K562 (cell line): ENCODE data around the gene CLHC1. TPM values are rescaled to one million over a fixed set of nuclear protein-coding genes. Genes with fewer than 3 reads are reported as not detected.
A peak's percentile ranks its signal among the peaks of the same experiment; 100 is the strongest.
"Not testable (repeated sequence)": the region's sequence is repeated elsewhere in the genome, so short reads cannot be mapped to it uniquely, and the experiment has no call there.

Experiments
- ATAC-seq: fragments of 200-7000 bp; cut with Tn5 transposase; 3 replicates; pipeline ENCODE4 v1.9.1; 2020; ENCODE audit warnings: moderate library complexity
- BruUV-seq: library from RNA; stranded (reverse); fragments of 400-500 nt; replicated peaks from 2 replicates; lab custom pipeline; 2021; lab: Mats Ljungman, UMichigan
- CTCF ChIA-PET: fragments of 300-600 bp; formaldehyde crosslinking; extraction: SDS; loops from one replicate; lab custom pipeline; 2021; ENCODE audit warnings: low intra/inter-chr PET ratio; lab: Yijun Ruan, JAX
- POLR2A ChIA-PET: fragments of 300-600, 350-650 bp; sonication (Branson Sonifier 250); formaldehyde crosslinking; extraction: SDS; loops from one replicate; lab custom pipeline; 2021; ENCODE audit warnings: antibody characterized with exemption, inconsistent platforms; lab: Yijun Ruan, JAX
- DNase-seq, 4 experiments: peaks; one replicate each; pipeline versions ENCODE4 v3.0.0 to v3.0.0-alpha.2; 2011 to 2018; ENCODE audit warnings: low spot score in 3 of 4, mixed read lengths in 3 of 4; ENCODE audit errors: extremely low read depth in 1 of 4
- FAIRE-seq: peaks from 2 replicates; lab custom pipeline; 2011; peaks lifted over from hg19 to GRCh38; lab: Jason Lieb, UNC
- H2AFZ ChIP-seq: 2 replicates; pipeline ENCODE4 v1.6.0; 2011; ENCODE audit warnings: low read depth, low read length, control low read depth, inconsistent platforms
- H3K27ac ChIP-seq: fragments of 200-600 bp; 3 replicates; pipeline ENCODE4 v1.8.0; 2011; ENCODE audit warnings: low read depth, mild to moderate bottlenecking, control low read depth, inconsistent platforms, low read length, moderate library complexity, mixed read lengths; ENCODE audit errors: extremely low read depth
- H3K27me3 ChIP-seq, 2 experiments: fragments of 300-600 bp in 1 of 2; 2 replicates in 1 of 2; 3 replicates in 1 of 2; pipeline versions ENCODE4 v1.6.0 to v1.8.0; 2011; ENCODE audit warnings: inconsistent platforms in 2 of 2, low read length in 2 of 2, mild to moderate bottlenecking in 1 of 2, mixed read lengths in 1 of 2, moderate library complexity in 1 of 2; ENCODE audit not compliant: control insufficient read depth in 2 of 2, insufficient read depth in 2 of 2
- H3K36me3 ChIP-seq: fragments of 300-600 bp; 3 replicates; pipeline ENCODE4 v1.8.0; 2011; ENCODE audit warnings: mild to moderate bottlenecking, low read length, inconsistent platforms; ENCODE audit not compliant: control insufficient read depth, insufficient read depth
- H3K4me1 ChIP-seq, 2 experiments: fragments of 200-600 bp in 1 of 2; replicated peaks in 1 of 2; 2 replicates in 1 of 2; 3 replicates in 1 of 2; pipeline versions ENCODE4 v1.5.1 to v1.8.0; 2011; ENCODE audit warnings: inconsistent platforms in 2 of 2, low read length in 2 of 2, mild to moderate bottlenecking in 1 of 2, mixed read lengths in 1 of 2, moderate library complexity in 1 of 2; ENCODE audit not compliant: control insufficient read depth in 2 of 2, insufficient read depth in 2 of 2
- H3K4me2 ChIP-seq: 2 replicates; pipeline ENCODE4 v1.6.1; 2011; ENCODE audit warnings: low read length, control low read depth, inconsistent platforms, mixed read lengths; ENCODE audit not compliant: insufficient read depth
- H3K4me3 ChIP-seq: fragments of 200-600 bp; sonication (generic), shearing (Covaris generic); 2 replicates; pipeline ENCODE4 v1.5.1; 2016; ENCODE audit warnings: control low read depth, inconsistent platforms
- H3K79me2 ChIP-seq: fragments of 200-600 bp; 3 replicates; pipeline ENCODE4 v1.8.0; 2011; ENCODE audit warnings: low read length, inconsistent platforms; ENCODE audit not compliant: control insufficient read depth, insufficient read depth
- H3K9ac ChIP-seq, 2 experiments: 2 replicates each; pipeline versions ENCODE4 v1.6.0 to v1.6.1; 2011; ENCODE audit warnings: low read depth in 2 of 2, low read length in 2 of 2, control low read depth in 1 of 2, inconsistent platforms in 1 of 2, mild to moderate bottlenecking in 1 of 2, mixed read lengths in 1 of 2; ENCODE audit not compliant: insufficient read depth in 1 of 2
- H3K9me1 ChIP-seq: one replicate; pipeline ENCODE4 v1.6.0; 2011; ENCODE audit warnings: inconsistent platforms, mild to moderate bottlenecking, low read length, moderate library complexity; ENCODE audit not compliant: control insufficient read depth, insufficient read depth
- H3K9me3 ChIP-seq: replicated peaks from 2 replicates; pipeline ENCODE4 v1.5.1; 2011; ENCODE audit warnings: low read depth, low read length, inconsistent platforms; ENCODE audit not compliant: control insufficient read depth, insufficient read depth
- H4K20me1 ChIP-seq: replicated peaks from 2 replicates; pipeline ENCODE4 v1.6.1; 2011; ENCODE audit warnings: low read length, inconsistent platforms, mixed read lengths; ENCODE audit not compliant: control insufficient read depth, insufficient read depth
- BHLHE40 ChIP-seq: IDR thresholded peaks from 2 replicates; pipeline ENCODE4 v1.6.1; 2011; ENCODE audit warnings: low read length, improper control_type of control experiment
- CEBPB ChIP-seq: fragments of 450-650 bp; IDR thresholded peaks from 2 replicates; pipeline ENCODE4 v1.6.1; 2016; ENCODE audit warnings: missing genetic modification characterization, missing compliant biosample characterization
- CEBPG ChIP-seq, 3 experiments: fragments of 200-800 bp in 1 of 3; sonication (Bioruptor generic) in 1 of 3; sonication (generic) in 1 of 3; formaldehyde crosslinking in 1 of 3; IDR thresholded peaks in 2 of 3; conservative IDR thresholded peaks in 1 of 3; 2 replicates each; pipeline versions ENCODE4 v1.6.1 to v1.8.0; 2016 to 2022; ENCODE audit warnings: missing compliant biosample characterization in 2 of 3, missing genetic modification characterization in 2 of 3, mild to moderate bottlenecking in 1 of 3, missing genetic modification reagents in 1 of 3
- CXXC5 ChIP-seq: fragments of 250-450 bp; sonication (Bioruptor Pico); IDR thresholded peaks from 2 replicates; pipeline ENCODE4 v1.8.0; 2022; ENCODE audit warnings: inconsistent platforms, mild to moderate bottlenecking, moderate library complexity
- IRF9 ChIP-seq: fragments of 450-650 bp; IDR thresholded peaks from 2 replicates; pipeline ENCODE4 v1.6.1; 2016; ENCODE audit warnings: missing biosample characterization, missing genetic modification characterization
- NFIC ChIP-seq: fragments of 450-650 bp; IDR thresholded peaks from 2 replicates; pipeline ENCODE4 v1.6.1; 2017; ENCODE audit warnings: mild to moderate bottlenecking, inconsistent platforms
- RAD51 ChIP-seq: fragments of 450-650 bp; IDR thresholded peaks from 2 replicates; pipeline ENCODE4 v1.7.1; 2016; ENCODE audit warnings: low read depth, mild to moderate bottlenecking, borderline replicate concordance
- SMAD4 ChIP-seq: fragments of 250-450 bp; sonication (Bioruptor Pico); conservative IDR thresholded peaks from 2 replicates; pipeline ENCODE4 v1.8.0; 2021; ENCODE audit warnings: inconsistent platforms, mild to moderate bottlenecking, moderate library complexity
- TCF3 ChIP-seq: sonication (generic); formaldehyde crosslinking; IDR thresholded peaks from 2 replicates; pipeline ENCODE4 v1.4.0; 2020; ENCODE audit warnings: mild to moderate bottlenecking, missing genetic modification reagents
- USF1 ChIP-seq: sonication (generic); formaldehyde crosslinking; IDR thresholded peaks from 2 replicates; pipeline ENCODE4 v1.9.0; 2022; ENCODE audit warnings: mild to moderate bottlenecking, missing genetic modification reagents
- WGBS: fragments of 100-300 bp; shearing (Covaris generic); methylation state at CpG from one replicate; pipeline ENCODE4 v1.1.6; 2016; ENCODE audit warnings: low coverage, mixed read lengths; ENCODE audit not compliant: insufficient coverage; ENCODE audit errors: missing lambda C conversion rate; 5-methylcytosine and 5-hydroxymethylcytosine counted together
- in situ Hi-C: fragments of 300-500 bp; cut with MboI; formaldehyde crosslinking; loops from 4 replicates; pipeline ENCODE4 v1.15.0; 2018; ENCODE audit warnings: inconsistent platforms, mixed read lengths
- intact Hi-C: fragments of 100-400 bp; cut with micrococcal nuclease; formaldehyde crosslinking; loops from 2 replicates; pipeline ENCODE4 v1.14.2; 2022
- polyA plus RNA-seq, 8 experiments: library from polyadenylated mRNA; depleted of rRNA in 4 of 8; stranded (reverse) in 5 of 8; unstranded in 3 of 8; fragments of >200 nt; fragmentation: Nextera tagmentation in 2 of 8; fragmentation: Illumina TruSeq in 1 of 8; extraction: Ambion mirVana in 2 of 8; extraction: Trizol in 1 of 8; gene quantifications; 2 replicates each; pipeline versions ENCODE4 v1.2.1 to v1.2.3, GENCODE V29; 2011 to 2014; ENCODE audit warnings: inconsistent platforms in 1 of 8, missing spikeins in 1 of 8
- total RNA-seq, 7 experiments: library from RNA; depleted of rRNA in 6 of 7; stranded (reverse); fragments of >200 nt in 6 of 7; fragmentation: Illumina TruSeq in 2 of 7; extraction: Trizol in 2 of 7; gene quantifications; 2 replicates each; pipeline versions ENCODE4 v1.2.1 to v1.2.3, GENCODE V29; 2011 to 2021; ENCODE audit warnings: low replicate concordance in 1 of 7

The CLHC1 gene
- total and polyA plus RNA-seq, 9 of the 15 experiments (the other 6 are each of a cell fraction or from before 2014, with no cell fraction given), result 3.7 to 14.3 (median 8.6) TPM

- WGBS, result 64% methylated on average over 7 of the region's 8 CpGs
- H4K20me1 ChIP-seq; H3K79me2 ChIP-seq; CTCF ChIA-PET; POLR2A ChIA-PET; H3K9me1 ChIP-seq; H3K4me3 ChIP-seq; H3K27me3 ChIP-seq; H3K9me3 ChIP-seq; ATAC-seq; DNase-seq; H3K9ac ChIP-seq; H2AFZ ChIP-seq; BruUV-seq; H3K4me1 ChIP-seq; H3K27ac ChIP-seq; intact Hi-C loops; H3K4me2 ChIP-seq; in situ Hi-C loops; FAIRE-seq; TF ChIP-seq CEBPG (CRISPR knock-in tag; IDR thresholded peaks at IDR 0.05): not testable (repeated sequence)
- H3K36me3 ChIP-seq, result peaks cover 78% of the 10 kb centered on the region
- TF ChIP-seq CEBPG (tag; conservative IDR thresholded peaks at IDR 0.05 in 1 of 2, IDR thresholded peaks at IDR 0.05 in 1 of 2) (peak in 1 of 2 experiments; percentile 45; a peak in 1 of 4 replicates), BHLHE40 (0 out of 2 replicates have a peak, but pooled peaks have one; percentile 18), TCF3 (peak; percentile 16; the same call in 1 of the 2 replicates), USF1 (CRISPR knock-in tag) (peak; percentile 53), CXXC5 (CRISPR knock-in tag) (0 out of 2 replicates have a peak, but pooled peaks have one; percentile 33), SMAD4 (0 out of 2 replicates have a peak, but pooled peaks have one; percentile 24), NFIC (peak; percentile 86), IRF9 (tag) (0 out of 2 replicates have a peak, but pooled peaks have one; percentile 21), CEBPB (peak; percentile 75; the same call in 1 of the 2 replicates), RAD51 (peak; percentile 24; the same call in 1 of the 2 replicates)
Measured at GRCh38 chr2:55241582-55241981, 9.5 kb upstream of the CLHC1 start.
